Measurements from ENCODE around the gene FHIT. TPM values are rescaled to one million over a fixed set of nuclear protein-coding genes. Genes with fewer than 3 reads are reported as not detected.

FHIT gene
- total and polyA plus RNA-seq, 2 of the 4 experiments (the other 2 are of a cell fraction), result 0.07 TPM; not detected in 1

- Histone ChIP-seq H2BK5ac (ENCODE audit: low read depth, low read length, poor library complexity, severe bottlenecking) (no peak overlapping the region), H2AFZ (replicated peaks; ENCODE audit: low read length, poor library complexity) (no peak overlapping the region), H2AK5ac (ENCODE audit: low read depth, low read length) (no peak overlapping the region), H3K23ac (ENCODE audit: low read depth, low read length) (no peak overlapping the region), H3K18ac (ENCODE audit: low read depth, low read length) (no peak overlapping the region), H3K27ac (ENCODE audit: insufficient read depth, low read length) (no peak overlapping the region), H4K91ac (ENCODE audit: insufficient read depth, low read depth, low read length) (no peak overlapping the region), H3K4me3 (ENCODE audit: insufficient read depth, low read depth, low read length) (no peak overlapping the region), H3K9me3 (ENCODE audit: control insufficient read depth, insufficient read depth, low read length) (no peaks in the 10 kb centered on the region), H3K9me1 (ENCODE audit: insufficient read depth, low read length) (no peaks in the 10 kb centered on the region), H3K9ac (ENCODE audit: low read depth, low read length) (no peak overlapping the region), H3K36me3 (ENCODE audit: control insufficient read depth, insufficient read depth, low read length) (no peaks in the 10 kb centered on the region), H4K20me1 (ENCODE audit: insufficient read depth, low read length) (no peaks in the 10 kb centered on the region), H3K4me2 (ENCODE audit: low read depth, low read length) (no peak overlapping the region), H2BK20ac (ENCODE audit: low read depth, low read length) (no peak overlapping the region), H4K5ac (ENCODE audit: low read depth, low read length) (no peak overlapping the region), H2BK120ac (ENCODE audit: low read depth, low read length) (no peak overlapping the region), H4K8ac (ENCODE audit: low read depth in 2 of 2, low read length in 2 of 2) (no peak overlapping the region), H3K27me3 (ENCODE audit: control insufficient read depth, insufficient read depth, low read length) (no peaks in the 10 kb centered on the region), H2BK15ac (ENCODE audit: low read depth, low read length) (no peak overlapping the region), H3K79me1 (ENCODE audit: low read depth in 1 of 2, low read length in 2 of 2) (no peaks in the 10 kb centered on the region), H3K4me1 (ENCODE audit: control insufficient read depth, insufficient read depth, low read length) (no peaks in the 10 kb centered on the region; the same call in 1 of the 2 replicates), H3K14ac (replicated peaks; ENCODE audit: low read depth, low read length) (no peak overlapping the region), H3K4ac (ENCODE audit: low read depth, low read length) (no peak overlapping the region), H2AK9ac (replicated peaks; ENCODE audit: low read depth, low read length, poor library complexity) (no peak overlapping the region), H3K56ac (ENCODE audit: extremely low read depth, insufficient read depth, low read length) (no peak overlapping the region)
- ATAC-seq (ENCODE audit: low read depth) (no peak), DNase-seq (no peak)
- ChIA-PET POLR2A (ENCODE audit: unreplicated experiment) (no interaction called here), CTCF (interaction anchor here (0.6 kb wide), 1 partner anchor 50 kb away, joined by 4 read pairs; no protein-coding TSS in a partner anchor)
- WGBS, 2 experiments (ENCODE audit: extremely low coverage in 2 of 2, insufficient read length in 1 of 2), result 90% methylated on average over 3 of the region's 12 CpGs; no CpG with 5 or more reads in 1 of the 2 experiments
- dilution Hi-C loops (cut with HindIII; ENCODE audit: low sequenced_read_pairs, unreplicated experiment) (no loop called here), in situ Hi-C loops (cut with MboI; ENCODE audit: low sequenced_read_pairs) (loop anchor here (25.0 kb wide), 1 partner anchor 1042 kb away; no protein-coding TSS in a partner anchor), intact Hi-C loops (cut with micrococcal nuclease) (loop anchor here (10.0 kb wide), 4 partner anchors 189 to 1029 kb away; no protein-coding TSS in a partner anchor)
- no peak for TF ChIP-seq CTCF (conservative IDR thresholded peaks at IDR 0.05; ENCODE audit: low read depth, low read length)
- TF ChIP-seq POLR2A (IDR thresholded peaks at IDR 0.05; ENCODE audit: low read depth, low read length), result no peak
- TF ChIP-seq RCOR1 (IDR thresholded peaks at IDR 0.05; ENCODE audit: insufficient replicate concordance, low read length), result no peak
- no peak for TF ChIP-seq CHD1 (IDR thresholded peaks at IDR 0.05; ENCODE audit: low read depth, low read length)
- no peak for TF ChIP-seq MXI1 (IDR thresholded peaks at IDR 0.05; ENCODE audit: borderline replicate concordance, low read depth, low read length)
- TF ChIP-seq SMC3 (IDR thresholded peaks at IDR 0.05; ENCODE audit: low read depth, low read length), result no peak
- TF ChIP-seq FOS (IDR thresholded peaks at IDR 0.05; ENCODE audit: low read depth, low read length), result no peak
- TF ChIP-seq CEBPB (IDR thresholded peaks at IDR 0.05; ENCODE audit: low read depth, low read length), result no peak
- TF ChIP-seq BHLHE40 (IDR thresholded peaks at IDR 0.05; ENCODE audit: low read depth, low read length), result no peak
- TF ChIP-seq MAZ (IDR thresholded peaks at IDR 0.05; ENCODE audit: borderline replicate concordance, low read depth, low read length), result no peak
- no peak for TF ChIP-seq USF2 (IDR thresholded peaks at IDR 0.05; ENCODE audit: low read depth, low read length)
- TF ChIP-seq NFE2L2 (IDR thresholded peaks at IDR 0.05; ENCODE audit: low read depth, low read length), result no peak
- BruUV-seq (replicated peaks), result no TSS peak
Observed at GRCh38 chr3:59854061-59854709, 1397.1 kb downstream of the FHIT start.
